Cardiac septum (tissue), 1 donor: ENCODE measurements around the gene NACC2. TPM values are rescaled to one million over a fixed set of nuclear protein-coding genes. Genes with fewer than 3 reads are reported as not detected.
"Not testable (repeated sequence)": the region's sequence is repeated elsewhere in the genome, so short reads cannot be mapped to it uniquely, and the experiment has no call there.

Source experiments
- DNase-seq: peaks from one replicate; pipeline ENCODE4 v3.0.0-alpha.2; 2020; ENCODE audit warnings: low spot score
- intact Hi-C: fragments of 100-400 bp; cut with DNase I; formaldehyde crosslinking; loops from one replicate; pipeline ENCODE4 v1.14.0; 2022
- total RNA-seq: library from RNA; stranded (reverse); fragmentation: NEBNext Ultra II Directional; extraction: Animal tissue kit (Norgen Biotek cat#: 25700); gene quantifications from one replicate; pipeline ENCODE4 v1.2.1, GENCODE V29; 2021
- donor health status: DM: no; HTN: no; CAD: no.

NACC2 gene
- total RNA-seq, 1 donor from 2014 or later: 57.8 TPM

DNA sequence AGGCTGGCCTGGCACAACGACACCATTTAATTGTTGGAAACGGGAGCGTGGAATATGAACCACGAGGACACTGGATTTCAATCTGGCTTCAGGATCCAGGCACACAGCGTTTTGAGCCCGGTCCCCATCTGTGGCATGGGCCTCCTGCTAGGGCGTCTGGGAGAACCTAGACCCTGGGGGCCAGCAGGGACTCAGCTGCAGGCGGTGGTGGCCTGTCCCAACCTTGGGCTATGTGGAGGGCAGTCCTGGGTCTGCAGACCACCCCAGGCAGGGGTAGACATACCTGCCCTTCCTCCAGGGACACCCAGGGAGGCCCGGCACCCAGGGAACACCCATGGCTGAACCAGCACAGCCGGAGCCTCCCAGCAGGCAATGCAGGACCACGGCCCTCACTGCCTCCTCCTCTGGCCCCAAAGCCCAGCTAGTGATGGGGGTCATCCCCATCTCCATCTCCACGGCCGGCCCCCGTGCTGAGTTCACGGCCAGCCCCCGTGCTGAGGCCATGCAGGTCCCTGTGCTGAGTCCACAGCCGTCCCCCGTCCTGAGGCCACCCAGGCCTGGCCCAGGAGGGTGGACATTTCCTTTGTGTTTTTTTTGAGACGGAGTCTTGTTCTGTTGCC is 115.4 kb downstream of the NACC2 start:
- DNase-seq: no peak
- intact Hi-C loops: no loop called here

DNA sequence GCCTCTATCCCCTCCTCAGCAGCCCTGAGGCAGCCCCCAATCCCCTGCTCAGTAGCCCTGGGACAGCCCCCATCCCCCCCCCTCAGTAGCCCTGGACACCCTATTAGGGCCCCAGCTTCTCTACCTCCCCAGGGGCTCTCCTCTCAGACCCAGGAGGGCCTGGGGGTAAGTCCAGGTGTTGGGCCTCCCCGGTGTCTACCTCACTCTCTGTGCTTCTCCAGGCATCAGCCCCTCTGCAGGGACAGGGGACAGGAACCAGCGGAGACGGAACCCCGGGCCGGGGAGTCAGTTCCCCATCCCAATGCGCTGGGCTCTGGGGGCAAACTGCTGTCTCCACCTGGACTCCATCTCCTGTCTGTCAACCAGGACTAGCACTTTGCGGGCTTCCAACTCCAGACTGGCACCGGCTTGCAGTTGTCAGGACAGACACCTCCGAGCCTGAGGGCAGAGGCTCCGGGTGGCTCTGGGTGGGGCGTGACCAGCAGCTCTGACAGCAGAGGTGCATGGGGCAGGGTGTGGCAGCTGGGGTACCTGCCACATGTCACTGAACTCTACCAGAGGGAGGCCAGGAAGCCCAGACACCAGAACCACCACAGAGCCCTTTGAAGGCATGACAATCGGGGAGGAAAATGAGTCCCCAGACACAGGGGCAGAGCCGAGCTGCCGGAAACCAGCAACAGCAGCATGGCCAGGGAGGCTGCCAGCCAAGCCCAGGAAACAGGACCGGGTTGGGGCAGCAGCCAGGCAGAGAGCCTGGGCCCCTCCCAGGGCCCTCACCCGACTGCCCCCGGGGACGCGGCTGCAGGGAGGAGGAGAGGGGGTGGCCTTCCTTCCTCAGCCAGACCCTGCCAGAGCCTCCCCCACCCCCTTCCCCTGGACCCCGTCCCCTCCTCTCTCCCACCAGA is 116.2 kb downstream of the NACC2 start:
- intact Hi-C loops: no loop called here
- DNase-seq: no peak

GRCh38 chr9:135976944-135977343 is 118.1 kb downstream of the NACC2 start:
- intact Hi-C loops: no loop called here
- DNase-seq: no peak

DNA sequence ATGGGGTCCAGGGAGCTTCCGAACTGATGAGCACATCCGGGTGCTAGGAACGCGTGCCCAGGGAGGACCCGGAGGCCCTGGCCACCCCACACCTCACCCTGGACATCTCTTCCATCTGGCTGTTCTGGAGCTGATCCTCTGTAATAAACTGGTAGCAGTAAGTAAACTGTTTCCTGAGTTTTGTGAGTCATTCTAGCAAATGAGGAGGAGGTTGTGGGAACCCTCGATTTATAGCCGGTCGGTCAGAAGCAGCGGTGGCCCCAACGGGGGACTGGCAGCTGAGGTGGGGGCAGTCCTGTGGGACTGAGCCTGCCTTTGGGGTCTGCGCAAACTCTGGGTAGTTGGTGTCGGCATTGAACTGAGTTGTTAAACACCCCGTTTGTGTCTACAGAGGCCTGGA is 118.6 kb downstream of the NACC2 start:
- intact Hi-C loops: no loop called here
- DNase-seq: no peak

DNA sequence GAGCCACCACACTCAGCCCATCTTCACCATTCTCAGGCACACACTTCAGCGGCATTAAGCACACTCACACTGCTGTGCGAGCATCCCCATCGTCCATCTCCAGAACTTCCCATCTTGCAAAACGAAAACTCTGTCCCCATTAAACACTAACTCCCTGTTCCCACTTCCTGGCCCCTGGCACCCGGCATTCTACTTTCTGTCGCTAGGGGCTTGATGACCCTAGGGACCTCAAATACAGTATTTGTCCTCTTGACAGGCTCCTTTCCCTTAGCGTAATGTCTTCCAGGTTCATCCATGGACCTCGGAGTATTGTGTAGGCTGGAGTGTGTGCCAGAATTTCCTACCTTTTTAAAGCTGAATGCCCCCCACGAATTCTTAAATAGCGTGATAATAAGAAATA is 119.3 kb downstream of the NACC2 start:
- intact Hi-C loops: no loop called here
- no peak for DNase-seq

DNA sequence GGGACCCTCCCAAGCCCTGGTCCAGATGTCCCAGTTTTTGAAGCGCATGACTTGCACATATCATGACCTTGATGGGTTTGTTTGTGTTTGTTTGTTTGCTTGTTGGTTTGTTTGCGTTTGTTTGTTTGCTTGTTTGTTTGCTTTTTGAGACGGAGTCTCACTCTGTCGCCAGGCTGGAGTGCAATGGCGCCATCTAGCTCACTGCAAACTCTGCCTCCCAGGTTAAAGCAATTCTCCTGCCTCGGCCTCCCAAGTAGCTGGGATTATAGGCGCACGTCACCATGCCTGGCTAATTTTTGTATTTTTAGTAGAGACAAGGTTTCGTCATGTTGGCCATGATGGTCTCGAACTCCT is 120.9 kb downstream of the NACC2 start:
- DNase-seq: no peak
- intact Hi-C loops: no loop called here

DNA sequence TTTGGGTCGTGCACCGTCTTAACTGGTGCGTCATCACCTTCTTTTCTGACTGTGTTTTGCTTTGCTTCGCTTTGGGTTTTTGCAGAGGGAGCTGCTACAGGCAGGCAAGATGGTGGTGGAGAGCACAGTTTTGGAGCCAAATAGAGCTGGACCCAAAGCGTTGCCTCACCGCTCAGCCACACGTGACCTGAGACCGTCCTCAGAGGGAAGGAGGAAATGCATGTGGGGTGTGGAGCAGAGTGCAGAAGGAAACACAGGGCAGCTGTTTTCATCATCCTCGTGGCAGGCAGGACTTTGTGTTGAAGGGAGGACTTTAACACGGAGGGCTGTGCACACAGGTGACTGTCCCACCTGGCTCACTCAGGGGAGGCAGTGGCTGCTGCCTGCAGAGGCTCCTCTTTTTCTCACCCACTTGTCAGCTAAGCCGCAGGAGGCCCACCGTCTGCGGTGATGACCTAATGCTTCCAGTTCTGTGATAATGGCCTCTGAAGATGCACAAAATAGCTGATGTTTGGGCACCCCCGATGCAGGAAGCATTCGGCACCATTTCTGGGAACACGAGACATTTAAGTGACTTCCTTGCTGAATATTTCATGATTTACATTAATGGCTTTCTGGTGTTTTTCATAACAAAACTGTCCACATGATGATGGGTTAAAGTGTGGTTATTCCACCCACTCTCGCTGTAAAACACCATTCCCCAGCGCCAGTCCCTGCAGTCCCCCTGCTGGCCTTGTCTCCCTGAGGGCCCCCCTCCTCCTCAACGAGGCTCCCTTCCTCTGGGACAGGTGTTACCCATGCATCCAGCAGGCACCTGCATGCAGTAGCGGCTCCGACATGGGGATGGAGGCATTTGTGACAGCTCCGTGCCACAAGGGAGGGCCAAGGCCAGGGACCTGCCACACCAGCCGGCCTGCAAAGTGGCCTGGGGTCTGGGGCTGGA is 121.5 kb downstream of the NACC2 start:
- DNase-seq: no peak
- intact Hi-C loops: no loop called here

DNA sequence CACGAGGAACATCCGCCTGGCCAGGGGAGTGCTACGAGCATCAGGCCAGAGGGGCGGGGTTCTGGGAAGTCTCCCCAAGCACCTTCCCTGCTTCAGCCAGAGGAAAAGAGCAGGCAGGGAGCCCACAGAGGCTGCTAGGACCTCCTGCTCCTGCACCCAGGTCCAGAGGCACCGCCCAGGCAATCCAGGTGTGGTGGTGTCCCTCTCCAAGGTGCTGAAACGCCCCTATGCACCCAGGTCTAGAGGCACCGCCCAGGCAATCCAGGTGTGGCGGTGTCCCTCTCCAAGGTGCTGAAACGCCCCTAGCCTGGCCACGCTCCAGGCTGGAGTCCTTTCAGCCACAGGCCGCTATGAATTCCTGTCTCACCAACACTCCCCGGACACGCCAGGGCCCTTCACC is 123.2 kb downstream of the NACC2 start:
- DNase-seq: no peak
- intact Hi-C loops: no loop called here

DNA sequence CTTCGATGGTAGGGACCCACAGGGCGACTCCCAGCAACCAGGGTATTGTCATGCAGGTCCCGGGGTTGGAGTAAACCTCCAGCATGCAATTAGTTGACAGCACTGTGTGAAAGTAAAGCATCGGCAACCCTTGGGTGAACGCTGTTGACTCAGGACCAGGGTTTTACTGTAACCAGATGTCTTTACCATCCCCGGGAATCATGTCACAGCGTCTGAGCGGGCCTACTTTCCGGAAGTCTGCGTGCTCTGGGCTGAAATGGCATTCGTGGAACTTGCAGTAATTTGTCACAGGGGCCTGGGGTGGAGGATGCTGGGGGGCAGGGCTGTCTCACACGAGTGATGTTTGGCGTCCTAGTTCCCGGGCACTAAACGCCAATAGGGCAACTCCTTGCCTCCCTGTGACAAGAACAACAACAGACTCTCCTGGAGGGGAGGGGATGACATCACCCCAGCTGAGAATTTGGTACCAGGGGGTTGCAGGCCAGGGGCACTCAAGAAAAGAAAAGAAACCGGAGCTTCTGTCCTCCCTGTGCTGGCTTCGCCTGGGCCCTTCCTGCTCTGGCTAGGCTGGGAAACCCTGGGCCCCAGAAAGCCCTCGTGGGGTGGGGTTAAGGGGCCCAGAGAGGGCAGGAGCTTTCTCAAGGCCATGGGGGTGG is 123.8 kb downstream of the NACC2 start:
- intact Hi-C loops: no loop called here
- DNase-seq: no peak

GRCh38 chr9:135970128-135970815 is 124.8 kb downstream of the NACC2 start:
- intact Hi-C loops: no loop called here
- no peak for DNase-seq

DNA sequence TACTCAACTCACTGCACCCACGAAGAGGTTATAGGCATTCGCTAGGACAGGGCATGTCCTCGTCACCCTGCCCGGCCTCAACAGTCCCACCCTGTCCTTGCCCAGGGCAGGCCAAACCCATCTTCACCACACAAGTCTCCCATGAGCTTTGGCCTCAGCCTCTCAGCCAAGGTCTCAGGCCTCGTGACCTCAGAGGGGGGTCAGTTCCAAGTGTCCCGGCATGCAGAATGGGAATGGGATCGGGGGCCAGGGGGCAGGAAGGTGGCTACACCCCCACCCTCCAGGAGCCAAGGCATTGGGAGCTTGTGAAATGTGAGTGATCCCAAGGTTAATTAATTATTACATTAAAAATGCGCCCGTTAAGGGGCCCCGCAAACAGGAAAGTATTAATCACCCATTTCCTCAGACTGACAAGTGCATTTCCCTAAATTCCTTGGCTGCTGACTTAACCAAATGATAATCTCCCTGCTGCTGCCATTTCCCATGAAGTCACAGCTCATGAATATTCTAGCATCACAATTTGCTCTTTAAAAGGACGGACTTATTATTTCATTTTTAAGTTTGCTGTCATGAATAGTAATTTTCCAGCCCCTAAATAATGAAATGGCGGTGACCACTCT is 125.9 kb downstream of the NACC2 start:
- no peak for DNase-seq
- intact Hi-C loops: loop anchor here (2.0 kb wide), 1 partner anchor 20 kb away; no protein-coding TSS in a partner anchor

- DNase-seq: no peak
- intact Hi-C loops: loop anchor here (2.0 kb wide), 1 partner anchor 20 kb away; no protein-coding TSS in a partner anchor
Measured at GRCh38 chr9:135968601-135969000, 126.5 kb downstream of the NACC2 start.

DNA sequence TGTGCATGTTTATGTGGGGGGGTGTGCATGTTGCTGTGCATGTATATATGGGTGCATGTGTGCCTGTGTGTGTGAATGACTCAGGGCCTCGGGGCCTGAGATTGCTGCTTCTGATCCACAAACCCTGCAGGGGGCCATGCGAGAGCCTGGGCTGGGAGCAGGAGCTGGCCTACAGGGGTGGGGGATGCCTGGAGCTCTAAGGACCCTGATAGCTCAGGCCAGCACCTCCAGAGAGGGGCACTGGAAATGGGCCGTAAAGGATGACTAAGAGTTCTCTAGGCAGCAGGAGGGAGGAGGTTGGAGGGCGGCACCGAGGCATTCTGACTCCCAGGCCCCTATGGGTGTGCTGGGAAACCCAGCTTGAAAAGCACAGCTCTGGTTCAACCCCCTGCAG is 127.0 kb downstream of the NACC2 start:
- intact Hi-C loops: loop anchor here (2.0 kb wide), 1 partner anchor 21 kb away; no protein-coding TSS in a partner anchor
- DNase-seq: no peak

- DNase-seq: not testable (repeated sequence)
- intact Hi-C loops: loop anchor here (1.0 kb wide), 1 partner anchor 156 kb away; no protein-coding TSS in a partner anchor
Measured at GRCh38 chr9:135966916-135967260, 128.2 kb downstream of the NACC2 start.

DNA sequence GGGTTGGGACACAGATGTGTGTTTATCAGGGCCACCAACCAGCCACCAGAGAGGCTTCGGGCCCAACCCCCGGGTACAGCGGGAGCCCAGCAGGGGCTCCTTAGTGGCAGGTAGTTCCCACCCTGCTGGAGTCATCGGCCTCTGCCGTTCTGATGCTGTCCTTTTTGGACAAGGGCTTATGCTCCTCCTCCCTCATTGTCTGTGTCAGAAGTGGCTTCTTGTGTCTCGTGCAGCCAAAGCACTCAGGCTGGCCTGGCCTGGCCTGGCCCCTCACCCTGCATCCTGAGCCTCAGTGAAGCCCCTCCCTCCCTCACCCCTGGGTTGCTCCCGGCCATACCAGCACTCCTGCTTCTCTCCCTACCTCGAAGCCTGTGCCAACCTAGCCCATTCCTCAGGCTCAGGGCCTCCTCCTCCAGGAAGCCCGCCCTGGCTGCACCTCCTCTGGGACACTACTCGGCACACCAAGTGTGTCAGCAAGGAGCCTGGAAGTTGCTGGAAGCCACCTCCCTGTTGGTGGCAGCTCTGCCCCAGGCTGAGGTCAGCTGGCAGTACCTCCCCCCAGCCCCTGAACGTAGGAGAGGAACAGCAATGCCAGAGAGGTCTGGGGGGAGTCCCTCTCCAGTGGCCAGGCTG is 129.8 kb downstream of the NACC2 start:
- no peak for DNase-seq
- intact Hi-C loops: no loop called here

GRCh38 chr9:135963938-135964337 is 131.2 kb downstream of the NACC2 start:
- intact Hi-C loops: no loop called here
- no peak for DNase-seq

- intact Hi-C loops: no loop called here
- no peak for DNase-seq
Measured at GRCh38 chr9:135963338-135963737, 131.8 kb downstream of the NACC2 start.

GRCh38 chr9:135962696-135963307 is 132.3 kb downstream of the NACC2 start:
- DNase-seq: no peak
- intact Hi-C loops: loop anchor here (1.0 kb wide), 1 partner anchor 157 kb away; no protein-coding TSS in a partner anchor
